Measurements from ENCODE around the gene BCAT1. TPM values are rescaled to one million over a fixed set of nuclear protein-coding genes. Genes with fewer than 3 reads are reported as not detected.

Gene BCAT1
- total and polyA plus RNA-seq, 2 donors from 2014 or later: 1.3 to 15.5 TPM

GRCh38 chr12:24848941-24849477, 99.9 kb downstream of the BCAT1 start:
- FAIRE-seq: no peak
- no peak overlapping the region for H3K4me3 ChIP-seq (ENCODE audit: low read length in 3 of 3)
- no peak overlapping the region for H3K27ac ChIP-seq (ENCODE audit: low read depth in 2 of 2, low read length in 2 of 2)
- intact Hi-C loops (cut with DNase I): no loop called here
- H3K4me1 ChIP-seq (ENCODE audit: control insufficient read depth in 2 of 3, insufficient read depth in 2 of 3, low read depth in 1 of 3, low read length in 3 of 3): no peaks in the 10 kb centered on the region
- no peaks in the 10 kb centered on the region for H3K27me3 ChIP-seq (ENCODE audit: control insufficient read depth, insufficient read depth, low read length)
- no peak for TF ChIP-seq CTCF (IDR thresholded peaks at IDR 0.05; ENCODE audit: borderline replicate concordance, extremely low read depth, insufficient read depth)
- no peak for DNase-seq
- H3K9ac ChIP-seq (ENCODE audit: low read length in 3 of 3): no peak overlapping the region
- H3K9me3 ChIP-seq (ENCODE audit: control insufficient read depth in 2 of 3, insufficient read depth in 1 of 3, low read length in 3 of 3): no peaks in the 10 kb centered on the region
- H3K36me3 ChIP-seq (ENCODE audit: control insufficient read depth in 2 of 3, insufficient read depth in 3 of 3, low read length in 3 of 3): no peaks in the 10 kb centered on the region

- FAIRE-seq: no peak
- H3K4me3 ChIP-seq (ENCODE audit: low read length in 3 of 3): no peak overlapping the region
- DNase-seq: no peak
- no peaks in the 10 kb centered on the region for H3K9me3 ChIP-seq (ENCODE audit: control insufficient read depth in 2 of 3, insufficient read depth in 1 of 3, low read length in 3 of 3)
- H3K27ac ChIP-seq (ENCODE audit: low read depth in 2 of 2, low read length in 2 of 2): no peak overlapping the region
- no peaks in the 10 kb centered on the region for H3K36me3 ChIP-seq (ENCODE audit: control insufficient read depth in 2 of 3, insufficient read depth in 3 of 3, low read length in 3 of 3)
- intact Hi-C loops (cut with DNase I): no loop called here
- H3K4me1 ChIP-seq (ENCODE audit: control insufficient read depth in 2 of 3, insufficient read depth in 2 of 3, low read depth in 1 of 3, low read length in 3 of 3): no peaks in the 10 kb centered on the region
- H3K27me3 ChIP-seq (ENCODE audit: control insufficient read depth, insufficient read depth, low read length): no peaks in the 10 kb centered on the region
- no peak for TF ChIP-seq CTCF (IDR thresholded peaks at IDR 0.05; ENCODE audit: borderline replicate concordance, extremely low read depth, insufficient read depth)
- no peak overlapping the region for H3K9ac ChIP-seq (ENCODE audit: low read length in 3 of 3)
These were observed 102.2 kb downstream of the BCAT1 start for GRCh38 chr12:24846689-24847088.

- intact Hi-C loops (cut with DNase I): no loop called here
- H3K4me3 ChIP-seq (ENCODE audit: low read length in 3 of 3): no peak overlapping the region
- DNase-seq (no peak), FAIRE-seq (no peak)
- H3K9me3 ChIP-seq (ENCODE audit: control insufficient read depth in 2 of 3, insufficient read depth in 1 of 3, low read length in 3 of 3): no peaks in the 10 kb centered on the region
- TF ChIP-seq CTCF (IDR thresholded peaks at IDR 0.05; ENCODE audit: borderline replicate concordance, extremely low read depth, insufficient read depth): no peak
- no peaks in the 10 kb centered on the region for H3K4me1 ChIP-seq (ENCODE audit: control insufficient read depth in 2 of 3, insufficient read depth in 2 of 3, low read depth in 1 of 3, low read length in 3 of 3)
- no peaks in the 10 kb centered on the region for H3K36me3 ChIP-seq (ENCODE audit: control insufficient read depth in 2 of 3, insufficient read depth in 3 of 3, low read length in 3 of 3)
- no peak overlapping the region for H3K9ac ChIP-seq (ENCODE audit: low read length in 3 of 3)
- H3K27me3 ChIP-seq (ENCODE audit: control insufficient read depth, insufficient read depth, low read length): no peaks in the 10 kb centered on the region
- H3K27ac ChIP-seq (ENCODE audit: low read depth in 2 of 2, low read length in 2 of 2): no peak overlapping the region
These were observed 103.3 kb downstream of the BCAT1 start for GRCh38 chr12:24845615-24846014.

Data from kidney (tissue), 14 donors.